Vagina (tissue), 2 donors: ENCODE data around the gene CSTF2T.

Experiments
- POLR2A ChIP-seq, 2 donors: fragments of 450-650 bp; IDR thresholded peaks; one replicate each; pipeline ENCODE4 v1.6.1; 2017; ENCODE audit warnings: antibody characterized with exemption in 2 of 2, mild to moderate bottlenecking in 2 of 2, moderate library complexity in 2 of 2
- POLR2AphosphoS5 ChIP-seq, 2 donors: sonication (generic); formaldehyde crosslinking; IDR thresholded peaks; one replicate each; pipeline ENCODE4 v1.9.0; 2017; ENCODE audit warnings: antibody characterized with exemption in 2 of 2, mild to moderate bottlenecking in 2 of 2, low read depth in 1 of 2; ENCODE audit not compliant: insufficient read depth in 1 of 2
- TF ChIP-seq, protein P1 (sequence below), 3 experiments: fragments of 450-650 bp in 2 of 3; fragments of 200-600 bp in 1 of 3; sonication (generic) in 1 of 3; IDR thresholded peaks; one replicate each; pipeline ENCODE4 v1.5.1; 2017 to 2019; ENCODE audit warnings: antibody characterized with exemption in 3 of 3, mild to moderate bottlenecking in 2 of 3, moderate library complexity in 2 of 3

DNA sequence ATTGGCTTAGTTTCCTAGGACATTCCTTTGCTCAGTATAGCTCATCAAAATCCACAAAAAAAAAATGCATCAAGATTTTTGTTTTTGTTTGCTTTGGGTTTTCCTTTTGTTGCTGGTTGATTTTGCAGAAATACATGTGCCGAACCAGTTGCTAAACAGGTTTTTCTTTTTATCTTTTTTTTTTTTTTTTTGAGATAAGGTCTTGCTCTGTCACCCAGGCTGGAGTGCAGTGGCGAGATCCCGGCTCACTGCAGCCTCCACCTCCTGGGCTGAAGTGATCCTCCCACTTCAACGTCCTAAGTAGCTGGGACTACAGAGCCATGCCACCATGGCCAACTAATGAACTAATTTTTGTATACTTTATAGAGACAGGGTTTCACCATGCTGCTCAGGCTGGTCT is 8.3 kb downstream of the CSTF2T start:
- no peak for TF ChIP-seq POLR2A (IDR thresholded peaks at IDR 0.05)
- TF ChIP-seq, protein P1, sequence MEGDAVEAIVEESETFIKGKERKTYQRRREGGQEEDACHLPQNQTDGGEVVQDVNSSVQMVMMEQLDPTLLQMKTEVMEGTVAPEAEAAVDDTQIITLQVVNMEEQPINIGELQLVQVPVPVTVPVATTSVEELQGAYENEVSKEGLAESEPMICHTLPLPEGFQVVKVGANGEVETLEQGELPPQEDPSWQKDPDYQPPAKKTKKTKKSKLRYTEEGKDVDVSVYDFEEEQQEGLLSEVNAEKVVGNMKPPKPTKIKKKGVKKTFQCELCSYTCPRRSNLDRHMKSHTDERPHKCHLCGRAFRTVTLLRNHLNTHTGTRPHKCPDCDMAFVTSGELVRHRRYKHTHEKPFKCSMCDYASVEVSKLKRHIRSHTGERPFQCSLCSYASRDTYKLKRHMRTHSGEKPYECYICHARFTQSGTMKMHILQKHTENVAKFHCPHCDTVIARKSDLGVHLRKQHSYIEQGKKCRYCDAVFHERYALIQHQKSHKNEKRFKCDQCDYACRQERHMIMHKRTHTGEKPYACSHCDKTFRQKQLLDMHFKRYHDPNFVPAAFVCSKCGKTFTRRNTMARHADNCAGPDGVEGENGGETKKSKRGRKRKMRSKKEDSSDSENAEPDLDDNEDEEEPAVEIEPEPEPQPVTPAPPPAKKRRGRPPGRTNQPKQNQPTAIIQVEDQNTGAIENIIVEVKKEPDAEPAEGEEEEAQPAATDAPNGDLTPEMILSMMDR (IDR thresholded peaks at IDR 0.05), result no peak
- TF ChIP-seq POLR2AphosphoS5 (IDR thresholded peaks at IDR 0.05; ENCODE audit: insufficient read depth in 1 of 2, low read depth in 1 of 2), result no peak
